ENCODE results near the gene LRP1. TPM values are rescaled to one million over a fixed set of nuclear protein-coding genes. Genes with fewer than 3 reads are reported as not detected.

LRP1 gene
- total and polyA plus RNA-seq, 2 of the 13 experiments (the other 11 are each of a cell fraction or from before 2014, with no cell fraction given): 14.7 to 30.8 TPM

DNA sequence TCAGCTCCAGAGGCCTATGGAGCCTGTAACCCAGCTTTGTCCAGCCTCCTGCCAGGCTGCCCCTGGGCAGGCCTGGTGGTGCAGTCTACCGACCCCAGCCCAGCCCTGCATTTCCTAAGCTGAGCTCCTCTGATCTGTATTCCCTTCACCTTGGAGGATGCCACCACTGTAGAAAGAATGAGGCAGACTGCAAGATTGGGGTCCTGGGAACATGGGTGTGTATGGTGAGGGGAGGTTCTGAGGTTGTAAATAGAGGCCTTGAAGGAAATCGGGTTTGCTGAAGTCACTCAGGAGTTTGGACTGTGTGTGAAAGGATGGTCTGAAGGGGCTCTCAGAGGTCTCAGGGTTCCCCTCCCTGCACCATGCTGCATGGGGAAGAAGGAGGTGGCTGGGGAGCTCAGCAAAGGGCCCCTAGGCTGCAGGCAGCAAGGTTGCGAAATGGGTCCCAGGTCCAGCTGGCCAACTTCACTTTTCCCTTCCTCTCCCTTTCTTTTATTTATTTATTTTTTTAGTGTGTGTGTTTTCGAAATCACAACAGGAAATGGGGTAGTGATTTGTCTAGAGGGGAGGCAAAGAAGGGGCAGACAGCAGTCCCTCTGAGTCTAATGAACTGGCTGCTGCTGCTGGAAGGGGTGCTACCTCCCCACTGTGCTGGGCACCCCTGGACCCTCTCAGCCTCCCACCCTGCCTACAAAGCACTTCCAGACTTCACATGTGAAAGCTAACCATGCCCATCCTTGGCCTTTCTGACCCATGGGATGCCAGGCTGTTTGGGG is 20.4 kb downstream of the LRP1 start (continued):
- TF ChIP-seq TRAFD1 (CRISPR knock-in tag; IDR thresholded peaks at IDR 0.05; ENCODE audit: borderline replicate concordance) (no peak), FOXJ3 (CRISPR knock-in tag; IDR thresholded peaks at IDR 0.05; ENCODE audit: borderline replicate concordance) (no peak), TBL1XR1 (IDR thresholded peaks at IDR 0.05; ENCODE audit: borderline replicate concordance, low read length, partially characterized antibody) (no peak), REXO4 (CRISPR knock-in tag; IDR thresholded peaks at IDR 0.05; ENCODE audit: borderline replicate concordance) (no peak), XRCC5 (optimal IDR thresholded peaks at IDR 0.05; ENCODE audit: low read length) (no peak), TCF7L2 (IDR thresholded peaks at IDR 0.05; ENCODE audit: low read depth, low read length) (no peak), ZNF552 (CRISPR knock-in tag; IDR thresholded peaks at IDR 0.05; ENCODE audit: borderline replicate concordance) (no peak), SNAPC5 (CRISPR knock-in tag; IDR thresholded peaks at IDR 0.05; ENCODE audit: borderline replicate concordance) (no peak), CBFB (CRISPR knock-in tag; IDR thresholded peaks at IDR 0.05) (no peak), RAD21 (CRISPR knock-in tag; IDR thresholded peaks at IDR 0.05) (no peak), TBX2 (CRISPR knock-in tag; IDR thresholded peaks at IDR 0.05; ENCODE audit: borderline replicate concordance) (peak; percentile 55; the same call in 1 of the 2 replicates), ZNF232 (CRISPR knock-in tag; IDR thresholded peaks at IDR 0.05; ENCODE audit: borderline replicate concordance) (no peak), ZBTB33 (CRISPR knock-in tag; IDR thresholded peaks at IDR 0.05) (no peak; the same call in 1 of the 2 replicates), AGO1 (IDR thresholded peaks at IDR 0.05; ENCODE audit: low read depth, low read length, poor library complexity, severe bottlenecking) (no peak), SETDB1 (CRISPR knock-in tag; IDR thresholded peaks at IDR 0.05; ENCODE audit: borderline replicate concordance) (no peak), KMT2A (CRISPR knock-in tag; IDR thresholded peaks at IDR 0.05) (no peak), ZFP90 (CRISPR knock-in tag; IDR thresholded peaks at IDR 0.05; ENCODE audit: borderline replicate concordance) (no peak), IKZF1 (IDR thresholded peaks at IDR 0.05) (no peak)
- TF ChIP-seq, protein P1, sequence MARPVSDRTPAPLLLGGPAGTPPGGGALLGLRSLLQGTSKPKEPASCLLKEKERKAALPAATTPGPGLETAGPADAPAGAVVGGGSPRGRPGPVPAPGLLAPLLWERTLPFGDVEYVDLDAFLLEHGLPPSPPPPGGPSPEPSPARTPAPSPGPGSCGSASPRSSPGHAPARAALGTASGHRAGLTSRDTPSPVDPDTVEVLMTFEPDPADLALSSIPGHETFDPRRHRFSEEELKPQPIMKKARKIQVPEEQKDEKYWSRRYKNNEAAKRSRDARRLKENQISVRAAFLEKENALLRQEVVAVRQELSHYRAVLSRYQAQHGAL (CRISPR knock-in tag; IDR thresholded peaks at IDR 0.05; ENCODE audit: not compliant biosample characterization): no peak
- TF ChIP-seq, protein P2, sequence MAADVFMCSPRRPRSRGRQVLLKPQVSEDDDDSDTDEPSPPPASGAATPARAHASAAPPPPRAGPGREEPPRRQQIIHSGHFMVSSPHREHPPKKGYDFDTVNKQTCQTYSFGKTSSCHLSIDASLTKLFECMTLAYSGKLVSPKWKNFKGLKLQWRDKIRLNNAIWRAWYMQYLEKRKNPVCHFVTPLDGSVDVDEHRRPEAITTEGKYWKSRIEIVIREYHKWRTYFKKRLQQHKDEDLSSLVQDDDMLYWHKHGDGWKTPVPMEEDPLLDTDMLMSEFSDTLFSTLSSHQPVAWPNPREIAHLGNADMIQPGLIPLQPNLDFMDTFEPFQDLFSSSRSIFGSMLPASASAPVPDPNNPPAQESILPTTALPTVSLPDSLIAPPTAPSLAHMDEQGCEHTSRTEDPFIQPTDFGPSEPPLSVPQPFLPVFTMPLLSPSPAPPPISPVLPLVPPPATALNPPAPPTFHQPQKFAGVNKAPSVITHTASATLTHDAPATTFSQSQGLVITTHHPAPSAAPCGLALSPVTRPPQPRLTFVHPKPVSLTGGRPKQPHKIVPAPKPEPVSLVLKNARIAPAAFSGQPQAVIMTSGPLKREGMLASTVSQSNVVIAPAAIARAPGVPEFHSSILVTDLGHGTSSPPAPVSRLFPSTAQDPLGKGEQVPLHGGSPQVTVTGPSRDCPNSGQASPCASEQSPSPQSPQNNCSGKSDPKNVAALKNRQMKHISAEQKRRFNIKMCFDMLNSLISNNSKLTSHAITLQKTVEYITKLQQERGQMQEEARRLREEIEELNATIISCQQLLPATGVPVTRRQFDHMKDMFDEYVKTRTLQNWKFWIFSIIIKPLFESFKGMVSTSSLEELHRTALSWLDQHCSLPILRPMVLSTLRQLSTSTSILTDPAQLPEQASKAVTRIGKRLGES (CRISPR knock-in tag; IDR thresholded peaks at IDR 0.05; ENCODE audit: borderline replicate concordance): no peak

Measured in HepG2 (cell line).